NCI-H748 treated with DMSO at 0.1 percent for 48 hours (cell line): ENCODE measurements around the gene SYP.
A peak's percentile ranks its signal among the peaks of the same experiment; 100 is the strongest.
"Not testable (repeated sequence)": the region's sequence is repeated elsewhere in the genome, so short reads cannot be mapped to it uniquely, and the experiment has no call there.

ENCODE experiments used
- DNase-seq: peaks from one replicate; lab custom pipeline; 2025; lab: John Stamatoyannopoulos, UW

Gene SYP

DNA sequence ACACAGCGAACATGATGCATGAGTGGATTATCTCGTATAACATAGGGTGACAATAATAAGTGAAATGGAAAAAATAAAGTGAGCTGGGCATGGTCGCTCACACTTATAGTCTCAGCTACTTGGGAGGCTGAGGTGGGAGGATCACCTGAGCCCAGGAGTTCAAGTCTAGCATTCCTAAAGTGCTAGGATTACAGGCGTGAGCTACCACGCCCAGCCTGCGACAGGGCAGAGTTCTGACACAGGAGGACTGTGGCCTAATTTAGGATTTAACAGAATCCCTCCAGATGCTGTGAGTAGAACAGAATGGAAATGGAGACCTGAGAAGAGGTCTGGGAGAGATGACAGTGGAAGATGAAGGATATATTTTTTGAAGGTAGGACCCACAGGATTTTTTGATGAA, 10.4 kb downstream of the SYP start:
- DNase-seq = no peak

DNA sequence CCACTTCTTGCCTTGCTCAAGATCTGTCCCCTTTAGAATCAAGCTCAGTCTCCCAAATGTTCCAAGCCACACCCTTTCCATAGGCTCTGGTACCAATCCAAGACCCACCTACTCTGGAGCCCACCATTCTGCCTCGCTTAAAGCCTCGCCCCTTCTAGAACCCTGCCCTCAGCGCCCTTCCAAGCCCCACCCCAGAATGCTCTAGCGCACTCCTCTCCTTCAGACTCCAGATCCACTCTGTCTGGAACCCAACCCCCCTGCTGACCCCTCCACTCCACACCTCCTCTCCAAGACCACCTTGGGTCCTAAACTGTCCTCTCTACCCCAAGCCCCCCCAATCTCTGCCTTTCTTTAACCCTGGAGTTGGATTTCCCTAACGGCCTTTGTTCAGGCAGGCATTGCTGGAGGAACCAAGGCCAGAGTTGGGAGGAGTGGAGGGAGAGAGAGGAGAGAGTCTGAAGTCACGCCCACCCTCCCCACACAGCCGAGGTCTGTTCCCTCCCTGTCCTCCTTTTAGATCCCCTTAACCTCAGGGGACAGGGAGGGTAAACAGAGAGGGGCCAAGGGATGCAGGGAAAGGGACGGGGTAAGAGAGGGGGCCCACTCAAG, 11.4 kb downstream of the SYP start:
- DNase-seq = no peak

DNA sequence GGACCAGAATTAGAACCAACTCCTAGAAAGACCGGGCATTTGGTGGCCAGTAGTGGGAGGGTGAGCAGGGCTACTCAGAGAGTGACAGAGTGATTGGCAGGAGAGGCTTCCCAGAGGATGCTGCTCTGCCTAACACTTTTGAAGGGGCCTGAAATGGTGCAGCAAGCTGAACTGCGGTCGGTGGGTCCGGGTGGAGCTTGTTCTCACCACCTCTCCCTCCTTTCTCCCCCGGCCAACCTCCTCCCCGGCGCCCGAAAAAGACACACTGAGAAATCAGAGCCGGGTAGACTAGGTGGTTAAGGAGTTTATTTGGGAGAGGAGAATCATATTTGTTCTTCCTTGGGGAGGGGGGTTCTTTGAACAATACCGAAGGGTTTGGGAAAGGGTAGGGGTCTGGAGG, 12.5 kb downstream of the SYP start:
- DNase-seq = no peak

DNA sequence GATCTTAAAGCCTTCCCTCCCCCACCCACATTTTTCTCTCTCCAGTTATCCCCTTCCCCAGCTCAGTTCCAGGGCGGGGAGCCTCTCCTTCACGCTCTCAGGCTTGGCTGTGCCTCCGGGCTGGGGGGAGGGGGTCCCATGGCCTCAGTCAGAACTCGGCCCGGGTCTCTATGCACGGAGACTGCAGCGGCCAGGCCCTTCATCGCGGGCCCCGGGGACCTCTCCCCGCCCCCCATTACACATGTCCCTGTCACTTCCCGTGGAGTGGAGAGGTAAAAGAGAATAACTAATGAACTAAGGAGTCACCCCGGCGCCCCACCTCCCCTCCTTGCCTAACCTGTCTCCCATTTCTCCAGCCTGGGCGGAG, 13.0 kb downstream of the SYP start:
- DNase-seq = no peak

DNA sequence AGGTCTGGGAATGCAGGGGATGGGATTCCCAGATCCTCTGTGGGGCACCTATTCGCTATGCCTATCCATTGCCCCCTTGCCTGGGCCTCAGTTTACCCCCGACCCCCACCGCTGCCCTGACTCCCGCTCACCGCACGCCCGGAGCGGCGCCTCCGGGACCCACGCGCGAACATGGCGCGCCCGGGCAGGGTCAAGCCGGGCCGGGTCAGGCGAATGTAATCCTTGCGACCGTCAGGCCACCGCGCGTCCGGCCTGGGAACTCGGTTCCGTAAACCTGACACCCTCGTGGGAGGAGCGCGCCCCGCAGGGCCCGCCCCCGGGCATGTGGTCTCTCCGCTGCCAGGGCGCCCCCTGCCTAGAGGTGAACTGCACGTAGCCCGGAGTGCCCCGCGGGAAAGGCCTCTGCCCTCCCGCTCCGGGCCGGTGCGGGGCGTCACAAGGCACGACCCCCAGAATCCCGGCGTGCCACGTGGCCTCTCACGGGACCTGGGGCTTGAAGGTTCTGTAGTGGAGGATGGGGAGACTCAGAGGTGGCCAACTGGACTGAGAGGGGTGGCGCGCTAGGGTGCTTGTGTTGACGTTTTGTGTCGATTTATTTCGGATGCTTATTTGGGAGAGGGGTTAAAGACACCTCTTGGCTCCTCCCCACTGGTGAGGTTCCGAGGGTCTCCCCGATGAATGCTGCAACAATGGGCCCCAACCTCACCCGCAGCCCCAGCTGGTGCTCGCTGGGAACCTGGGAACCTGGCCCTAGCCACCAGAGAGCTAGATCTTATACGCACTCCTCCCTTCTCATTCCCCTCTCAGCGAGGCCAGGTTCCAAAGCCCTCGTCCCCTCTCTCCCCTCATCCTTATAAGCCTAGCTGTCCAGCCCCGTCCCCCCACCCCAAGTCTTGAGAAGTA, 13.6 kb downstream of the SYP start, which contains the start of gene PRICKLE3:
TSS of gene PRICKLE3 (minus strand) at position 249 of the 903 bp plus-strand sequence. CDS start at position 173, 76 bp downstream.
- DNase-seq = peak; percentile 20

DNA sequence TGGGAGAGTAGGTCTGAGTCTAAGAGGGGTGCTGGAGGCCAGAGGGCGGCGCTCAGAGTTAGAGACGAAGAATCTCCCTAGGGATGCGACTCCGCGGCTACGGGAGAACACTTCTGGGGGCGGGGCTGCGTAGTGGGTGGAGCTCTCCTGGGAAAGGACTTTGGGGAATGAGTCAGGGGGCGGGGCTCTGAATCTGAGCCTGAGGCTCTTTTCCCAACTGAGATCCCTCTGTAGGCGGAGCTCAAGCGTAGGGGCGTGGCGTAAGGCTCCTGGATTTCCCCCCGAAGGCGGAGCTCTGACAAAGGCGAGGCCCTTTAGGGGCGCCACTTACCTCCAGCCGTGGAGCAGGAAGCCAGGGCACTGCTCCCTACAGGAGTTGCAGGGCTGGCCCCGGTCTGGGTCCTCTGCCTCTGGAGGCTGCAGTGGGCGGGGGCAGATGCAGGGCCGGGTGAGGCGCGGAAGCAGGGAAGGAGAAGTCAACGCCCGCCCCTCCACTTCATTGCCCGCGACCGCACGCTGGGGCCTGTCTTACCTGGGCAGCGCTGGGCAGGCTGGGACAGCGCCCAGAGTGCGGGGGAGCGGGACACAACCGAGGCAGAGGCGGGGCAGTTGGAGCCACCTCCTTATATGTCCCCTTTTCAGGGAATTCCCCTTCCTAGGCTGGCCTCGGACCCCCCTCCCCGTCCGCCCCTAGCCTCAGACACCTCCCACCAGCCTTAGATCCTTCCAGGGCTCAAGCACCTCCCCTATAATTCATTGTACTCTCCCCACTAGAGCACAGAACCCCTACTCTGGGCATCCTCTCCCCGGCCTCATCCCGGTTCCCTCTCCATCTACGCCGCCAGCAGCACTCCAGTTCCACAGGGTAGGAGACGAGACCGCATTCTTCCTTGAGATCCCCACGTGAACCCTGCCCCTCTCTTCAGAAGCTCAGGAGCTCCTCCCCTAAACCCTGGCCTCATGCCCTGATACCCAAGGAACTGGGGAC, 15.4 kb downstream of the SYP start:
- DNase-seq = peak; percentile 88

DNA sequence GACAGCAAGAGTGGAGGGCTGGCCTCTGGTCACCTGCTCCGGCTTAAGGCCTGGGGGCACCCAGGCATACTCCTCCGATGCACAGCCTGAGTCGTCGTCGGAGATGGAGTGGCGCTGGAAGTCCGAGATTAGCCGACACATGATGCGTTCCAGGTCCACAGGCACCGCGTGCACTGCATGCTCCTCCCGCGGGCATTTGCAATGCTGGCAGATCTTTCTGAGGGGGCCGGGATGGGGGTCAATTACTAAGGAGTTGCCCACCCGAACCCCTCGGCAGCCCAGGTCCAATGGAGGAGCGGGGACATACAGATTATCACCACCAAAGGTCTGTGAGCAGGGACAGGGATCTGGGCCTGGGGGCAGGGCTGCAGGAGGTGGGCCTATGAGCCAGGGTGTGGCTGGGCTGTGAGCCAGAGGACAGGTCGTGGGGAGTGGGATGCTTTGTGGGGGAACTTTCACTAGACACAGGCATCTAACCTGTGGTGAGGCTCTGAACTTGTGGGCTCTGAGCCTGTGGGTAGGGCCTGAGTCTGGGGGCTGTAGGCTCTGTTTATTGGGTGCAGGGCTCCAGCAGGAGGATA, 16.2 kb downstream of the SYP start:
- DNase-seq = no peak

DNA sequence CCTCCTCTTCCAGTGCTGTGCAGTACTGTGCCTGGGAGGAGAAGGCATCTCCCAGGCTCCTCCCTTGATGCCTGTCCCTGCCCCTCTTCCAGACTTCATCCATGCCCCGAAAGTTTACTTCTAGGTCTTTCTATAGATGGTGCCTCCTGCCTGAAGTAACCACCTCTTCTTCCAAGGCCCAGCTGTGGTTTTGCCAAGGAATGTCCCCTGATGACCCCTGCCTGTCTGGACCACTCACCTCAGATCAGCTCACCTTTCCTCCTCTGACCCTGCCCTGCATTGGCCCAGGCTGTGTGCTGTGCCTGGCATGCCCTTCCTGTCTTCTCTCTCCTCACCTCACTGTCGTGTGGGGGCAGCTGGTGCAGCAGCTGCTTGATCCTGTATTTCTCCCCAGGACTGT, 20.6 kb downstream of the SYP start:
- DNase-seq = no peak

DNA sequence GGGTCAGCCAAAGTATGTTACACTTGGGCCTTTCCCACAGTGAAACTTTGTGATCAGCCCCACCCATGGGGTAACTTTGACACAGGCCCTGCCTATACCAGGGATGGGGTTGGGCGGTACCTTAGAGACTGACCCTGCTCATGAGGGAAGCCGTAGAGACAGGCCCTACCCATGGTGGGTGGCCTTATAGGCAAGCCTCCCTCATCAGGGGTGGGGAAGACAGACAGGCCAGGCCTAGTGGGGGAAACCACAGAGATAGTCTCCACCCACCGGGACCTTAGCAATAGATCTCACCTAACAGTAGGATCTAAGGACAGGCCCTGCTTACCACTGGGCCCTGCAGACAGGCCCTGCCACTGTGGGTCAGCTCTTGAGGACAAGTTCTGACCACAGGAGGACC, 21.5 kb downstream of the SYP start:
- DNase-seq = no peak

DNA sequence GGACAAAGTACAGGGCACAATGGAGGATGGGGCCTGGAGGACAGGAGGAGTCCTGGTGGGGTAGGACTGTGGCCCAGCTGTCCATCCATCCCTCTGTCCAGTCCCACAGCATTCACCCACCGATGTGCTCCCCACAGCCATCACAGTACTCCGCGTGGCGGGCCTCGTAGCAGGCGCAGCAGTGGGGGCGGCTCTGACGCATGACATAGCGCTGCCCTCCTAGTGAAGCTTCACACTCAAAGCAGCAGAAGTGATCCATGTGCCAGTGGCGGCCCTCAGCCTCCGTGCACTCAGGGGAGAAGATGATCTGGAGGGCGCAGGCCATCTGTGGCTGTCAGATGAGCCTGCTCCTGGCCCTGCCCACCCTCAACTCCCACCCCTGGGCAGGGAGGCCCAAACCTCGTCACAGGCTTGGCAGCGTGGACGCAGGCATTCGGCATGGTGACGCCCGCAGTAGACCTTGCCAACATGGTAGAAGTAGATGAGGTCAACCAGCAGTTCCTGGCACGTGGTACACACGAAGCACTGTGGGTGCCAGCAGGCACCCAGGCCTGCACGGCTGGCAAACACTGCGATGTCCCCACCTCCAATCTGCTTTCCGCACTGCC, 22.0 kb downstream of the SYP start:
- DNase-seq = no peak

DNA sequence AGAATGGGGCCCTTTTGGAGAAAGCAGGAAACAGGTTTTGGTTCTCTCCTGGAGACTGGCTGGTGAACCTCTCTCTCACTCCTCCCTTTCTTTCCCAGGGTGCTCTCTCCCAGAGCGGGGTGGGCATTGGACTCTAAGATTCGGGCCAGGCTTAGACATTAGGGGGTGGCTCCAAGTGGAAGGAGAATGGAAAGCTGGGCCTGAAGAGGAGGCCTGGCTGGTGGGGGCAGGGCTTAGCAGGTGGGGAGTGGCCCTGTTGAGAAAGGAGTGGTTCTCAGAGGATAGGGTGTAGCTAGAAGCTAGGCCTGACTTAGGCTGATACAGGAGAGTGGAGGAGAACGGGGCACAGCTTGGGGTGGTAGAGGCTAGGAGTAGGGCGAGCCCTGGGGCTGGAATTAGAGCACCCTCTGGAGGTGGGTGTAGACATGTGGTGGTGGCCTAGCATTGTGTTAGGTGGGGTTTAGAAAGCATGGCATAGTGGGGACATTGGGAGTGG, 22.6 kb downstream of the SYP start:
- no peak for DNase-seq

DNA sequence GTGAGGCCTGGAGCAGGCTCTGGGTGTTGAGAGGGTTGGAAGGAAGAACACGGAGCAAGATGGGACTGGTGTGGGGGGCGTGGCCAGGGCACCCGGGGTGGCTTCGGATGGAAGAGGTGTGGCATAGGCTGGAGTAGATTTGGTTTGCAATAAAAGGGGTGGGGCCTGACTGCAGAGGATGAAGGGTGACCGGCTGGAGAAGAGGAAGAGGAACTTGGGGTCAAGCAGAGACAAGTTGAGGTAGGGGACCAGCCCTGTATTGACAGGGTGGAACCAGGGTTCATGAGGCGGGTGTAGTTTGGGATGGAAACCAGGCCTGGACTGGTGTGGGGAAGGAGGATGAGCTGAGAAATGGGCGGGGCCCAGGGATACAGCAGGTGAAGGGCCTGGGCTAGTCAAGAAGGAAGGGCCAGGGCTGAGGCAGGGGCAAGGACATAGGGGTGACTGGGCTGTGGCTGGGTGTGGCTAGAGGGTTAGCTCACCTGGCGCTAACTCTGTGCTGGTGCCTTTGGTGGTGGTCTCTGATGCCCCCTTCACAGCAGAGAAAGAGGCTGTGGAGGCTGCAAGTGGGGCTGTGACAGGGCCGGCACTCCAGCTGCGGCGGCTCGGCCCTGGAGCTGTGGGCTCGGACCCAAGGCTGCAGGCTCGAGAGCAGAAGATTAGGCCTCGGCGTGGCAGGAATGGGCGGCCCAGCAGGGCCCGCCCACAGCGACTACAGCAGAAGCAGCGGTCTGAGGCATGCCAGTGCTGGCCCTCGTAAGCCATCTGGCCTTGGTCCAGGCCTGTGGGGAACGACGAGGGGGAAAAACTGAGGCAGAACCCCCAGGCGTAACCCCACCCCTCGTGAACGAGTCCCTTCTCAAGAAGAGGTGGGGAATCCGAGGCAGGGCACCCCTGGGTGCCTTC, 23.3 kb downstream of the SYP start:
- DNase-seq = no peak

DNA sequence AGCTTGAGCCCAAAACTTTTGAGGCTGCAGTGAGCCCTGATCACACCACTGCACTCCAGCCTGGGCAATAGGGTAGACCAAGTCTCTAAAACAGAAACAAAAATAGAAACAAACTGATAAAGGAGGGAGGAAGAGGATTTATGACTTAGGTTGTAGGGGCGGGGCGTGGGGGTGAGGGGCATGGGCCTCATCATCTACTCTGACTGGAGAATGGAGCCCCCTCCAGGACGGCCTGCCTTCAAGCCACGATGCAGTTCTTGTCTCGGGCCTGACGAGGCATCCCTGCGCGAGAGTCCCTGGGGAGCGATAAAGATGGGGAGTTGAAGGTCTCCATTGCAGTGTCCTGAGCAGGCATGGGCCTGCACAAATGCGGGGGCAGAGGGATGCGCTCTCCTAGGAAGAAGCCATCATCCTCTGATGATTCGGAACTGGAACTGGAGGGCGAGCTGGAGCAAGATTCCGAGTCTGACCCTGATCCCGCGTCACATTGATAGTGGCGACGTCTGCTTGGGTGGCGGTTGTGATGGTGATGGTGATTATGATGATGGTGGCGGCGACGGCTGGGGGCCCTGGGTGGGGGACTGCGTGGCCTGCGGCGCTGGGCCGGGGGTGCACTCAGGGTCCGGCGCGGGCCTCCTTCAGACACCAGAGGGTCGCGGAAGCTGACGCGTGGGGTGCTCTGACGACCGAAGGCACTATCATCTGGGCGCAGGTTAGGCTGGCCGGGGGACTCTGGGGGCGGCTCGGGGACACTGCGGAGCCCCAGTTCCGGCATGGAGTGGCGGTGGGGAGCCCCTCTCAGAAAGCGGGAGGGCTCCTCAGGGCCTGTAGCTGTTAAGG, 24.3 kb downstream of the SYP start:
- no peak for DNase-seq

DNA sequence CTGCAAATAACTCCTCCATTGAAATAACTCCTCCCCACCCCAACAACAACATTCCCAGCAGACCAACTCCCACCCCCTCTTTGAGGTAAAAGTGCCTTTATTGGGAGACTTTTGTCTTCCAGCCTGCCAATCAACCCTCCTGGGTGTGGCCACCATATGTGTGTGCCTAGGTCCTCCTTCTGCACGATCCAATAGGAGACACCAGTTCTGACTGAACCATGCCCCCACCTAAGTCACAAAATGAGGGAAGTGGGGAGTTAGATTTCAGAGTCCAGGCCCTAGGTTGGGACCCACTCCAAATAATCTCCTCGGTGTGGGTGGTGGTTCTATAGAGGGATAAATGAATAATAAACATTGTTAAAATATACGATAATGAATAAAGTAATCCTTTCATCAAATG, 25.3 kb downstream of the SYP start:
- no peak for DNase-seq

DNA sequence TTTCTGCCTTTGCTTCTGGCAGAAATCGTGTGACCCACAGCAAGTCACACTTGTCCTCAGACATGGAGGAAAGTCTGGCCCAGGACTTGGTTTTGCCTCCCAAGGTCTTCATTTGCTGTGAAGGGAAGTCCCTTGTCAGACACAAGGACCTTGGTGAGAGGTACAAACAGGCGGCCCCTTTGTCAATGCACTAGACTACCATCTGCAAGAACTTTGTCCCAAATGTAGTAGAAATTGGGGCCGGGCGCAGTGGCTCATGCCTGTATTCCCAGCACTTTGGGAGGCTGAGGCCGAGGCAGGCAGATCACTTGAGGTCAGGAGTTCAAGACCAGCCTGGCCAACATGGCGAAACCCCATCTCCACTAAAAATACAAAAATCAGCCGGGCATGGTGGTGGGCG, 26.4 kb downstream of the SYP start:
- not testable (repeated sequence) for DNase-seq

DNA sequence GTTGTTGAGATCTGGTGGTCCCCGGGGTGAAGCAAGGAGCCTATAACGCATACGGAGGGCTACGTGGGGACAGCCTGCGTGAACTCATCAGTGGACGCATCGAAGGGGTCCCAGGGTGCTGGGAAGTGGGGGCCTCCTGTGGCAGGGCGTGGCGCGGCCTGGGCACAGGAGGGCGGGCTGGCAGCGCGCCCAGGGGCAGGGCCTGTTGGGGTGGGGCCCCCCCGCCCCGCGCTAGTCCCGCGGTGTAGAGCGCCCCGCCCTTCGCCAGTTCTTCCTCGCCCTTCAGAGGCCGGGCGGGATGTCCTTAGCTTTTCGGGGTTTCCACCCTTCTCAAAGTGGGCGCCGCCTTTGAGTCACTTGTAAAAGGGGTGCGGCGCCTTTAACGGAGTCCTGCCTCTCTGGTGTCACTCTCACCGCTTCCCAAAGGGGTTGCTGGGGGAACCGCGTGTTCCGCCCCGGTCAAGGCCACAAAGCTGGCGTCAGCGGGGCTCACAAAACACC, 27.7 kb downstream of the SYP start:
- peak; percentile 37 for DNase-seq

DNA sequence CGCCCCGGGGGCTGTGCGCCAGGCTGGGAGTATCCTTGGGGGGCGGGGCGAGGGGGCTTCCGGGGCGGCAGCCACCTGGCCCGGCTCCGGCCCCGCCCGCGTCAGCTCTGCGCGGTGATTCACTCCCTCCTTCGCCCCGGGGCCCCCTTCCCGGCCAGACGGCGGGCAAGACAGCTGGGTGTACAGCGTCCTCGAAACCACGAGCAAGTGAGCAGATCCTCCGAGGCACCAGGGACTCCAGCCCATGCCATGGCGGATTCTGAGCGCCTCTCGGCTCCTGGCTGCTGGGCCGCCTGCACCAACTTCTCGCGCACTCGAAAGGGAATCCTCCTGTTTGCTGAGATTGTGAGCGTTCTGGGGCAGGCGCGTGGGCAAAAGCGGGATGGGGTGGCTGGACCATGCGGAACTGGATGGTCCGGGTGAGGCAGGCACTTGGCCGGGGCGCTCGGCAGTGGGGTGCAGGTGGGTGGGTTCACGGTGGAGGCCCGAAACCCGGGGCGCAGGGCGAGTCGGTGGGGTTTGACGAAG, 28.2 kb downstream of the SYP start, which contains the start of gene PLP2:
TSS of gene PLP2 (plus strand) at position 147 of the 528 bp plus-strand sequence. CDS start at position 250, 103 bp downstream.
- no peak for DNase-seq

DNA sequence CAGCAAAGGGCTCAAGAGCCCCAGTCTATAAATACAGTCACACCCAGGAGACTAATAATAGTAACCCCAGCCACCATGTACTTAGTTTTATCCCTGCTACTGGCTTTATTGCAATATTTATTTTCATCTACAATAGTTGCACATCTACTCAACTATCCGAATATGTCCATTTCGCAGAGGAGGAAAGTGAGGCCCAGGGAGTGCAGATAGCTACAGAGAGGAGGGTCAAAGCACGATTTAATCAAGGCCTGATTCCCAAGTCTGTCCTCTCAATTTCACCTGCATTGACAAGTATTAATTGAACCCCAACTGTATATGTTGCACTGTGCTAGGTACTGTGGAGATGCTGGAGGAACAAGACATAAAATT, 32.3 kb downstream of the SYP start:
- no peak for DNase-seq
